ENCODE results near the gene AHNAK. TPM values are rescaled to one million over a fixed set of nuclear protein-coding genes. Genes with fewer than 3 reads are reported as not detected.
A peak's percentile ranks its signal among the peaks of the same experiment; 100 is the strongest.

AHNAK gene
- total RNA-seq, 4 donors from 2014 or later, result 1,348 to 2,181 (median 1,745) TPM

GRCh38 chr11:62406034-62406433 lies 140.6 kb downstream of the AHNAK start:
- Histone ChIP-seq H3K27ac (no peak overlapping the region), H3K4me1 (peaks cover 0 to 27% (median 18%) of the 10 kb centered on the region in 3 donors), H3K27me3 (no peaks in the 10 kb centered on the region), H3K9me3 (no peaks in the 10 kb centered on the region), H3K4me3 (no peak overlapping the region), H3K36me3 (no peaks in the 10 kb centered on the region)
- TF ChIP-seq POLR2AphosphoS5 (IDR thresholded peaks at IDR 0.05) (no peak), CTCF (IDR thresholded peaks at IDR 0.05) (no peak), EP300 (IDR thresholded peaks at IDR 0.05) (no peak), POLR2A (IDR thresholded peaks at IDR 0.05) (no peak)
- ATAC-seq, result no peak
- 49 to 50% methylated on average over 1 to 4 of the region's 4 CpGs for WGBS, 2 donors (ENCODE audit: low coverage in 1 of 2)

GRCh38 chr11:62404901-62405300 lies 141.7 kb downstream of the AHNAK start:
- 83% methylated on average over 4 of the region's 5 CpGs; no CpG with 5 or more reads in 1 of the 2 donors for WGBS, 2 donors (ENCODE audit: low coverage in 1 of 2)
- ATAC-seq, result no peak
- Histone ChIP-seq H3K36me3 (no peaks in the 10 kb centered on the region), H3K27ac (no peak overlapping the region), H3K4me1 (peaks cover 2 to 38% (median 28%) of the 10 kb centered on the region in 3 donors), H3K4me3 (no peak overlapping the region), H3K27me3 (no peaks in the 10 kb centered on the region), H3K9me3 (no peaks in the 10 kb centered on the region)
- no peak for TF ChIP-seq POLR2AphosphoS5 (IDR thresholded peaks at IDR 0.05)
- TF ChIP-seq CTCF (IDR thresholded peaks at IDR 0.05), result no peak
- TF ChIP-seq POLR2A (IDR thresholded peaks at IDR 0.05), result no peak
- no peak for TF ChIP-seq EP300 (IDR thresholded peaks at IDR 0.05)

- Histone ChIP-seq H3K4me3 (no peak overlapping the region), H3K36me3 (no peaks in the 10 kb centered on the region), H3K27me3 (no peaks in the 10 kb centered on the region), H3K4me1 (peaks cover 7 to 43% (median 33%) of the 10 kb centered on the region in 3 donors), H3K9me3 (no peaks in the 10 kb centered on the region), H3K27ac (no peak overlapping the region)
- TF ChIP-seq CTCF (IDR thresholded peaks at IDR 0.05) (no peak), POLR2A (IDR thresholded peaks at IDR 0.05) (no peak), POLR2AphosphoS5 (IDR thresholded peaks at IDR 0.05) (no peak), EP300 (IDR thresholded peaks at IDR 0.05) (no peak)
- WGBS, 2 donors (ENCODE audit: low coverage in 1 of 2), result no CpG with 5 or more reads among the region's 6 CpGs
- ATAC-seq, result no peak
Measured at GRCh38 chr11:62404435-62404834, 142.2 kb downstream of the AHNAK start.

GRCh38 chr11:62402960-62403730 lies 143.5 kb downstream of the AHNAK start:
- Histone ChIP-seq H3K4me3 (no peak overlapping the region), H3K27me3 (no peaks in the 10 kb centered on the region), H3K36me3 (no peaks in the 10 kb centered on the region), H3K27ac (peak overlapping the region; percentile 19 to 85 (median 82)), H3K9me3 (no peaks in the 10 kb centered on the region), H3K4me1 (peaks cover 12 to 56% (median 46%) of the 10 kb centered on the region in 3 donors)
- no peak for ATAC-seq
- whole genome bisulfite sequencing, 2 donors (ENCODE audit: low coverage in 1 of 2), result 35 to 41% methylated on average over 6 to 10 of the region's 12 CpGs
- TF ChIP-seq CTCF (IDR thresholded peaks at IDR 0.05) (no peak), POLR2A (IDR thresholded peaks at IDR 0.05) (no peak), POLR2AphosphoS5 (IDR thresholded peaks at IDR 0.05) (no peak), EP300 (IDR thresholded peaks at IDR 0.05) (no peak)

Measured in gastroesophageal sphincter (tissue), 4 donors.